ENCODE results near the gene ZBTB20.

Gene ZBTB20

DNA sequence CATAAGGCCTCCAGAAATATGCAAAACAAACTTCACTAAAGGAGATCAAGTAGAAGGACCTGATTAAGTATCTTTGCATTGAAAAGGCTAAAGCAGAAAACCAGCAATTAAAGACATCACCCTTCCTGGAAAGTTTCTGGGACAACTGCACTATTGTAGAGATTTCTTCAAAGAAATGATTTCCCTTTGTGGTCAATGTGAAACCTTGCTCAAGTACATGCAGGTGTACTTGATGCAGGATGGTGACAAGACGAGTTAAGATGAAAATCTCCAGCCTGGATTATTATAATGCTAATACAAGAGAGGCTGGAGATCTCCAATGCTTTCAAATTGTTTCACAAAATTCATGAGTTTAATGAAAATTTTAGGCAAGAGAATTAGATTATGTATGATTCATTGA lies 644.9 kb downstream of the ZBTB20 start:
- no peak for DNase-seq (ENCODE audit: low read depth)
- TF ChIP-seq CTCF (IDR thresholded peaks at IDR 0.05; ENCODE audit: low read depth, low read length, missing control alignments) = no peak
- no peak overlapping the region for H3K4me3 ChIP-seq (ENCODE audit: low read depth, low read length)

DNA sequence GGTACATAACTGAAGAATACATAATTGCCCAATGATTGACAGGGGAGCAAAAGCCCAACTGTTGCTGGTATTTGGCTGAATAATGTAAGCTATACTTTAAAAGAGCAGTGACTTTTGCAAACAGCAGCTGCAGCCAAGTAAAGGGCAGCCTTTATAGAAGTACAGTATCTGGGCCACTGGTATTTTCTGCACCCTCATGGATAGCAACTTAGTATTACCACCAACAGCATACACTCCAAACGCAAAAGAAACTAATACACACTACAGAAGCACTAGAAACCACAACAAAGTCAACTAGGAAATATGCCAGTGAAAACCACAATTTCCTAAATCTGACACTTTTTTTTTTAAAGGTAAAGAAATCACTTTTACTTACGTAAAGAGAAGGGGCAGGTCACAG lies 647.1 kb downstream of the ZBTB20 start:
- DNase-seq (ENCODE audit: low read depth) = no peak
- no peak overlapping the region for H3K4me3 ChIP-seq (ENCODE audit: low read depth, low read length)
- TF ChIP-seq CTCF (IDR thresholded peaks at IDR 0.05; ENCODE audit: low read depth, low read length, missing control alignments) = no peak

- no peak overlapping the region for H3K4me3 ChIP-seq (ENCODE audit: low read depth, low read length)
- DNase-seq (ENCODE audit: low read depth) = no peak
- TF ChIP-seq CTCF (IDR thresholded peaks at IDR 0.05; ENCODE audit: low read depth, low read length, missing control alignments) = no peak
These were observed 648.3 kb downstream of the ZBTB20 start for GRCh38 chr3:114498539-114499370.

DNA sequence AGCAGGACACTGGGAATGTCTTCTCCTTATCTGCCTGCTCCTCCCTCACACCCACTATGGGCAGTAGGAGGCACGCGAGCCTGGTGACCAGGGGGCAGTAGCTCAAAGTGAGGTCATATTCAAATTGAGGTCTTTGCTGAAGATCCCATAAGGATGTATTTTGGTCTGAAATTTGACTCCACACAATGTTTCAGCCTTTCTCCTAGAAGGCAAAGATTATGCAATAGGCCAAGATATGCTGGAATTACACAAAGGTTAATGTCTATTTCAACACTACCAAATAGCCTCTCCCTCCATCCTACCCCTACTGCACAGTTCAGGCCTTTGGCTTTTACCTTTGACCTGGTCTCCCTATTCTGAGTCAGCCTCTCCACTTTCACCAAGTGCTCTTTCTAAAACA lies 650.2 kb downstream of the ZBTB20 start:
- H3K4me3 ChIP-seq (ENCODE audit: low read depth, low read length) = no peak overlapping the region
- no peak for DNase-seq (ENCODE audit: low read depth)
- no peak for TF ChIP-seq CTCF (IDR thresholded peaks at IDR 0.05; ENCODE audit: low read depth, low read length, missing control alignments)

- TF ChIP-seq CTCF (IDR thresholded peaks at IDR 0.05; ENCODE audit: low read depth, low read length, missing control alignments) = no peak
- DNase-seq (ENCODE audit: low read depth) = no peak
- no peak overlapping the region for H3K4me3 ChIP-seq (ENCODE audit: low read depth, low read length)
These were observed 650.6 kb downstream of the ZBTB20 start for GRCh38 chr3:114496466-114496865.

DNA sequence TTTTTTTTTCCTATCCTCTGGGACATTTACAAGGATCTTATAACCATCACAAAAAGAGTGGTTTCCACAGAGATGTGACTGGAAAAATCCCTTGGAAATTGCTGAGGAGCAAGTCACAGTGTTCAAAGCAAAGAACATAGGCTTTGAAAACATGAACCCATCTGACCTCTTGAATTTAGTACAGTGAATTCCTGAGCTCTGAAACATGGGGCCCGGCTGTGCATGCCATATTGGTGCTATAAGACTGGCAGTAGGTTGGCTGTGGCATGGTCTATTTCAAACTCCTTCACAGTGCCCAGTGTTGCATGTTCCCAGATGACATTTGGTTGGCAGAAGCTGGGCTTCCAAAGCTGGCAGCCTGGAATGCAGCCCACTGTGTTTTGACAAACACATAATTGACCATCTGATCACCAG lies 651.1 kb downstream of the ZBTB20 start:
- H3K4me3 ChIP-seq (ENCODE audit: low read depth, low read length) = no peak overlapping the region
- DNase-seq (ENCODE audit: low read depth) = no peak
- no peak for TF ChIP-seq CTCF (IDR thresholded peaks at IDR 0.05; ENCODE audit: low read depth, low read length, missing control alignments)

DNA sequence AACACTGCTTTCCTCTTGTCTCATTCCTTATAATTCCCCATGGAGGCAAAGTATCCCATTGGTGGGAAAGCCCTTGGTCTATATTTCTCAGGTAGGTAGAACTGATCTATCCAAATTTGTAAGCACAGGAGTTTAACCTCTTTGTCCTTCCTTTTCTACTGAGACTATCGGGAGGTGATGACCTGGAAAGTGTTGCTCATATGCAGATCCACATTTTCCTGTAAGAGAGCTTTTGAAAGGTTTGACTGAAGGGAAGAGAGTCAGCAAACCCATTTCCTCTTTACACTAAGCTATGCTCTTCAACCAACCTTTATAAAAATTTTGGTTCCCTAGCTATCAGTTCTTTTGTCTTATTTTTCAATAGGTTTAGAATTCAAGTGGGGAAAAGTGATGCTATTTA lies 652.6 kb downstream of the ZBTB20 start:
- TF ChIP-seq CTCF (IDR thresholded peaks at IDR 0.05; ENCODE audit: low read depth, low read length, missing control alignments) = no peak
- no peak for DNase-seq (ENCODE audit: low read depth)
- no peak overlapping the region for H3K4me3 ChIP-seq (ENCODE audit: low read depth, low read length)

All from GM12864 (cell line).